Right atrium auricular region (tissue), 2 donors: ENCODE data around the gene MPPED1. TPM values are rescaled to one million over a fixed set of nuclear protein-coding genes. Genes with fewer than 3 reads are reported as not detected.

Source experiments
- DNase-seq: peaks from one replicate; pipeline ENCODE4 v3.0.0-alpha.2; 2019; ENCODE audit warnings: low spot score
- H3K27ac ChIP-seq, 2 donors: fragments of 200-600 bp; sonication (generic); 1 replicate in 1 of 2; 2 replicates in 1 of 2; pipeline ENCODE4 v1.5.1; 2016 to 2019
- H3K27me3 ChIP-seq, 2 donors: fragments of 200-600 bp; sonication (generic); one replicate each; pipeline versions ENCODE4 v1.5.1 to v1.6.0; 2017 to 2019
- H3K36me3 ChIP-seq: fragments of 200-600 bp; sonication (generic); one replicate; pipeline ENCODE4 v1.5.1; 2016
- H3K4me1 ChIP-seq, 2 donors: fragments of 200-600 bp; sonication (generic); one replicate each; pipeline versions ENCODE4 v1.5.1 to v1.6.0; 2017 to 2019
- H3K4me3 ChIP-seq, 2 donors: fragments of 200-600 bp; sonication (generic); 1 replicate in 1 of 2; 2 replicates in 1 of 2; pipeline ENCODE4 v1.5.1; 2017 to 2019; ENCODE audit warnings: mild to moderate bottlenecking in 1 of 2, moderate library complexity in 1 of 2
- H3K9me3 ChIP-seq, 2 donors: fragments of 200-600 bp; sonication (generic); one replicate each; pipeline ENCODE4 v1.5.1; 2019
- CTCF ChIP-seq, 2 donors: fragments of 200-600 bp; sonication (generic); IDR thresholded peaks; one replicate each; pipeline ENCODE4 v1.5.1; 2019; ENCODE audit warnings: antibody characterized with exemption in 2 of 2
- total RNA-seq, 2 donors: library from RNA; depleted of rRNA; stranded (reverse); fragments of >200 nt; gene quantifications; one replicate each; pipeline ENCODE4 v1.1.0, GENCODE V29; 2016

Gene MPPED1
- total RNA-seq, 2 donors from 2014 or later, result not detected

- DNase-seq, result no peak
- no peak for TF ChIP-seq CTCF (IDR thresholded peaks at IDR 0.05)
- Histone ChIP-seq H3K4me1 (no peaks in the 10 kb centered on the region), H3K27ac (no peak overlapping the region), H3K27me3 (no peaks in the 10 kb centered on the region), H3K9me3 (no peaks in the 10 kb centered on the region), H3K4me3 (no peak overlapping the region), H3K36me3 (no peaks in the 10 kb centered on the region)
Observed at GRCh38 chr22:43473441-43473840, 61.6 kb downstream of the MPPED1 start.

DNA sequence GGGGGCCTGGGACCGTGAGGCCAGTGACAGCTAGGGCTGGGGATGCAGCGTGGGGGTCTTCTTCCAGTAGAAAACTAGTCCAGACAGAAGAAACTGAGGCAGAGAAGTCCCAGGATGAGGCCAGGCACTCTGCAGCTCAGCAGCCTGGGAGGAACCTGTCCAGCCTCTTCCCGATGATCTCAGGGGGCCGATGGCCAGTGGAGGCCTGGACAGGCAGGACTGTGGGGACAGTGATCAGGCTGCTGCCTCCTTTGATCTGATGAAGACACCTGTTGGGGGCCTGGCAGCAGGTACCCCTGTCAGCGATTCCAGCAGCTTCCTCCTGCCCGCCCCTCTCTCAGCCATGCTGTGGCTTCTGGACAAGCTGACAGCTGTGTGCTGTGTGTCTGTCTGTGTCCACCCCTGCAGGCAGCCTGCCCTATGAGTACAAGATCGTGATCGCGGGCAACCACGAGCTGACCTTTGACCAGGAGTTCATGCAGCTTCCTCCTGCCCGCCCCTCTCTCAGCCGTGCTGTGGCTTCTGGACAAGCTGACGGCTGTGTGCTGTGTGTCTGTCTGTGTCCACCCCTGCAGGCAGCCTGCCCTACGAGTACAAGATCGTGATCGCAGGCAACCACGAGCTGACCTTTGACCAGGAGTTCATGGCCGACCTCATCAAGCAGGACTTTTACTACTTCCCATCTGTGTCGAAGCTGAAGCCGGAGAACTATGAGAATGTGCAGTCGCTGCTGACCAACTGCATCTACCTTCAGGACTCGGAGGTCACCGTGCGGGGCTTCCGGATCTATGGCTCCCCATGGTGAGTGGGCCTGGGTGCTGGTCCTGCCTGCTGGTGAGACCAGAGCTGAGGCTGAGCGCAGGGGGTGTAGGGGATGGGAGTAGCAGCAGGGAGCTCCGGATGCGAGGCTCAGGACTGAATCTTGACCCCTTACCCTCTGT, 62.6 kb downstream of the MPPED1 start:
- Histone ChIP-seq H3K36me3 (no peaks in the 10 kb centered on the region), H3K4me1 (no peaks in the 10 kb centered on the region), H3K27me3 (no peaks in the 10 kb centered on the region), H3K4me3 (no peak overlapping the region), H3K9me3 (no peaks in the 10 kb centered on the region), H3K27ac (no peak overlapping the region)
- no peak for DNase-seq
- no peak for TF ChIP-seq CTCF (IDR thresholded peaks at IDR 0.05)

DNA sequence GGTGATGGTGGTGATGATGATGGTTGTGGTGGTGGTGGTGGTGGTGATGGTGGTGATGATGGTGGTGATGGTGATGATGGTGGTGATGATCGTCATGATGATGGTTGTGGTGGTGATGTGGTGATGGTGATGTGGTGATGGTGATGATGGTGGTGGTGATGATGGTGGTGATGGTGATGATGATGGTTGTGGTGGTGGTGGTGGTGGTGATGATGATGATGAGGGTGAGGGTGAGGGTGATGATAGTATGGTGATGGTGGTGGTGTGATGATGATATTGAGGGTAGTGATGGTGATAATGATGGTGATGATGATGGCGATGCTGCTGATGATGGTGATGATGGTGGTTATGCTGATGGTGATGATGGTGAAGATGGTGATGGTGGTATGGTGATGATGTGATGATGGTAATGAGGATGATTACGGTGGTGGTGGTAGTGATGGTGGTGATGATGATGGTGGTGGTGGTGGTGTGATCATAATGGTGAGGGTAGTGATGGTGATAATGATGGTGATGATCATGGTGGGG, 63.8 kb downstream of the MPPED1 start:
- no peaks in the 10 kb centered on the region for H3K27me3 ChIP-seq
- no peak for TF ChIP-seq CTCF (IDR thresholded peaks at IDR 0.05)

GRCh38 chr22:43476341-43476740, 64.5 kb downstream of the MPPED1 start:
- no peaks in the 10 kb centered on the region for H3K27me3 ChIP-seq
- H3K4me3 ChIP-seq, result no peak overlapping the region
- DNase-seq, result no peak
- H3K4me1 ChIP-seq, result no peaks in the 10 kb centered on the region
- no peak for TF ChIP-seq CTCF (IDR thresholded peaks at IDR 0.05)
- H3K36me3 ChIP-seq, result no peaks in the 10 kb centered on the region
- H3K27ac ChIP-seq, result no peak overlapping the region
- no peaks in the 10 kb centered on the region for H3K9me3 ChIP-seq

More for the DNA sequence above, 63.8 kb downstream of the MPPED1 start:
- no peaks in the 10 kb centered on the region for H3K9me3 ChIP-seq
- no peak overlapping the region for H3K27ac ChIP-seq
- H3K4me1 ChIP-seq, result no peaks in the 10 kb centered on the region
- no peak for DNase-seq
- H3K4me3 ChIP-seq, result no peak overlapping the region
- H3K36me3 ChIP-seq, result no peaks in the 10 kb centered on the region

DNA sequence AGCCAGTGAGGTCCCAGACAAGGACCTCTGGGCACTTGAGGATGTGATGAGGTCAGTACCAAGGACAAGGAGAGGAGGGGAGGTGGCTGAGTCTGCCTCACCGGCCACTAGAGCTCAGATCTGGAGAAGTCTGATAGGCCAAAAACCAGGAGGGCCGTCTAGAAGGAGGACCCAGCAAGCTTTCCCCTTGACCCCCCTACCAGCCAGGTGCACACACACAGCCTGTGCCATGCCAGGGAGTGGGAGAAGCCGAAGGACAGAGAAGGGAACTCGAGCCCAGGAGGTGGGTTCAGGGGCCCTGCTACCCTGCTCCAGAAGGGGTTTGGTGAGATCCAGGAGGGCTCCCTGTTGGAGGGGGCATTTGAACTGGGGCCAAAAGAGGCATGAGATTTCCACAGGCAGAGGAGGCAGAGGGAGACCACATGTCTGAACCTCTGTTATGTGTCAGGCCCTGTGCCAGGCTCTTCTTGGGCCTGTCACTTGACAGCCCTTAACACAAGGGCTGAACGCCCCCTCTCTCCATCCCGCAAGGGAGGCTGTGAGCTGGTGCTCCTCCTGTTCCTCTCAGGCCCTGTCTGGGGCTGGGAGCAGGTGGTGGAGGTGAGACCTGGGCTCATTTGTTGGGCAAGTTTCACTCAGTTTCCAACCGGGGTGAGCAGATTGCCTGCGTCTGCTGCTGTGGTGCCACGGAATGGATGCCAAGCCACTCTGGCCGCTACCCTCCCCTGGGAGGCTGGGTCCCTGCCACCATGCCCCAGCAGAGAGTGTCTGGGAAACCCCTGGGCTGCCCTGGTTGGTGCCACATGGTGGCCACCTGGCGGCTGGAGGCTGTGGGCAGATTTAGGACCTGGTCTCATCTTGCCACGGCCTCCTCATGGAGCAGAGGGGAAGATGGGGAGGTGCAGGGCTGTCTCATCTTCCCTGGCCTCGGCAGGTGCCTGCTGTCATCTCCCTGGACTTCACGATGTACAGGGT, 65.2 kb downstream of the MPPED1 start:
- H3K27ac ChIP-seq, result no peak overlapping the region
- no peaks in the 10 kb centered on the region for H3K36me3 ChIP-seq
- no peak for TF ChIP-seq CTCF (IDR thresholded peaks at IDR 0.05)
- no peak overlapping the region for H3K4me3 ChIP-seq
- no peak for DNase-seq
- no peaks in the 10 kb centered on the region for H3K9me3 ChIP-seq
- no peaks in the 10 kb centered on the region for H3K4me1 ChIP-seq
- no peaks in the 10 kb centered on the region for H3K27me3 ChIP-seq
